Suprapubic skin (tissue), 4 donors: ENCODE data around the gene RGS16.

Experiments
- EP300 ChIP-seq: sonication (generic); formaldehyde crosslinking; IDR thresholded peaks from one replicate; pipeline ENCODE4 v1.6.1; 2017; ENCODE audit warnings: antibody characterized with exemption
- POLR2A ChIP-seq, 2 donors: fragments of 450-650 bp; IDR thresholded peaks; one replicate each; pipeline ENCODE4 v1.6.1; 2017; ENCODE audit warnings: antibody characterized with exemption in 2 of 2, mild to moderate bottlenecking in 2 of 2, moderate library complexity in 2 of 2
- POLR2AphosphoS5 ChIP-seq, 3 donors: sonication (generic); formaldehyde crosslinking; IDR thresholded peaks; one replicate each; pipeline ENCODE4 v1.6.1; 2017; ENCODE audit warnings: antibody characterized with exemption in 3 of 3
- TF ChIP-seq, protein P1 (sequence below), 2 donors: fragments of 200-600 bp in 1 of 2; fragments of 450-650 bp in 1 of 2; sonication (generic) in 1 of 2; IDR thresholded peaks; one replicate each; pipeline ENCODE4 v1.5.1; 2016 to 2019; ENCODE audit warnings: antibody characterized with exemption in 2 of 2, mild to moderate bottlenecking in 1 of 2, moderate library complexity in 1 of 2

- TF ChIP-seq, protein P1, sequence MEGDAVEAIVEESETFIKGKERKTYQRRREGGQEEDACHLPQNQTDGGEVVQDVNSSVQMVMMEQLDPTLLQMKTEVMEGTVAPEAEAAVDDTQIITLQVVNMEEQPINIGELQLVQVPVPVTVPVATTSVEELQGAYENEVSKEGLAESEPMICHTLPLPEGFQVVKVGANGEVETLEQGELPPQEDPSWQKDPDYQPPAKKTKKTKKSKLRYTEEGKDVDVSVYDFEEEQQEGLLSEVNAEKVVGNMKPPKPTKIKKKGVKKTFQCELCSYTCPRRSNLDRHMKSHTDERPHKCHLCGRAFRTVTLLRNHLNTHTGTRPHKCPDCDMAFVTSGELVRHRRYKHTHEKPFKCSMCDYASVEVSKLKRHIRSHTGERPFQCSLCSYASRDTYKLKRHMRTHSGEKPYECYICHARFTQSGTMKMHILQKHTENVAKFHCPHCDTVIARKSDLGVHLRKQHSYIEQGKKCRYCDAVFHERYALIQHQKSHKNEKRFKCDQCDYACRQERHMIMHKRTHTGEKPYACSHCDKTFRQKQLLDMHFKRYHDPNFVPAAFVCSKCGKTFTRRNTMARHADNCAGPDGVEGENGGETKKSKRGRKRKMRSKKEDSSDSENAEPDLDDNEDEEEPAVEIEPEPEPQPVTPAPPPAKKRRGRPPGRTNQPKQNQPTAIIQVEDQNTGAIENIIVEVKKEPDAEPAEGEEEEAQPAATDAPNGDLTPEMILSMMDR (IDR thresholded peaks at IDR 0.05): peak; percentile 74 to 88
- TF ChIP-seq POLR2AphosphoS5 (IDR thresholded peaks at IDR 0.05): no peak
- no peak for TF ChIP-seq EP300
- TF ChIP-seq POLR2A (IDR thresholded peaks at IDR 0.05): no peak
Observed at GRCh38 chr1:182601416-182601786, 2.8 kb downstream of the RGS16 start.
